Posterior vena cava (tissue), 2 donors: Measurements from ENCODE around the gene TRIM66. TPM values are rescaled to one million over a fixed set of nuclear protein-coding genes. Genes with fewer than 3 reads are reported as not detected.

Experiments
- DNase-seq: peaks from one replicate; pipeline ENCODE4 v3.0.0-alpha.2; 2020; ENCODE audit warnings: low spot score
- intact Hi-C, 2 donors: fragments of 100-400 bp; cut with DNase I; formaldehyde crosslinking; loops; one replicate each; pipeline versions ENCODE4 v1.14.1 to v1.14.2; 2022 to 2023
- total RNA-seq, 2 donors: library from RNA; stranded (reverse); fragmentation: NEBNext Ultra II Directional; extraction: Animal tissue kit (Norgen Biotek cat#: 25700); gene quantifications; one replicate each; pipeline ENCODE4 v1.2.1, GENCODE V29; 2021
- donor health status: DM: yes; HTN: yes; CAD: no.
- donor health status: DM: yes; HTN: yes; CAD: no.

The TRIM66 gene
- total RNA-seq, 2 donors from 2014 or later = 5.9 to 13.4 TPM

DNA sequence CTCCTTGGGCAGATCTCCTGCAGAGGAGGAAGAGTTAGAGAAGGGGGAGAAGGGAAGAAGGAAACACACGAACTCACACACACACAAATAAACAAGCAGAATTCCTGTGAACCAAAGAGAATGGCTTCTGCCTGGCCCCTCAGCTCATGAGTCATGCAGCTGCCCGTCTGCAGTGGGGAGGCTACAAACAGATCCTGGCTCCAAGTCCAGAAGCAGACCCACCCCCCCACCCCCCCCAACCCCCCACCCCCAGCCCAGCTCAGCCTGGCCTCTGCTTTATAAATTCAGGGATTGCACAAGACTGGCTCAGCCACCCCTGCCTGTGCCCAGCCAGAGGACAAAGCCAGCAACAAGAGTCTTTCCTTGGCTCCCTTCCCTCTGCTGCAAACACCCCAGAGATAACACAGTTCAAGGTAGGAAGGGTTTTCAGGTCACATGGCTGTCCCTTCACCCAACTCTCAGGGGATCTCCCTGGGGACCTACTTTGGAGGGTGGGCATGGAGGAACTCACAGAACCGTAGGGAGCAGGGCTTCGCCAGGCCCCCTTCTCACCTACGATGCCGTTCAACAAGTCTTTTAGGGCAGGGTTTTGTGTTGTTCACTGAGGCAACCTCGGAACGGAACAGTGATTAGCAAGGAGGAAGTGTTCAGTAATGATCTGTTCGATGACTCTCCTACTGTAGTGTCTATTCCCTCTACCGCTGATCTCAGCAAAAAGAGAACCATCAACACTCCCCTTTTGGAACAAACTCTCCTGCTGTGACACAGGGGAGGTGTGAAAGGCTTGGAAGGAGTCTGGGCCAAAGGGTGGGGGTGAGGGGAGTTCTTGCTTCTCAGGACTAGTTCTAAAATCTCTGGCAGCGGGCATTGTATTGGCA lies 35.6 kb upstream of the TRIM66 start:
- no peak for DNase-seq
- intact Hi-C loops = no loop called here

GRCh38 chr11:8717544-8717875 lies 35.0 kb upstream of the TRIM66 start:
- no peak for DNase-seq
- intact Hi-C loops = no loop called here

- DNase-seq = no peak
- intact Hi-C loops = no loop called here
Measured at GRCh38 chr11:8715501-8715900, 33.0 kb upstream of the TRIM66 start.

DNA sequence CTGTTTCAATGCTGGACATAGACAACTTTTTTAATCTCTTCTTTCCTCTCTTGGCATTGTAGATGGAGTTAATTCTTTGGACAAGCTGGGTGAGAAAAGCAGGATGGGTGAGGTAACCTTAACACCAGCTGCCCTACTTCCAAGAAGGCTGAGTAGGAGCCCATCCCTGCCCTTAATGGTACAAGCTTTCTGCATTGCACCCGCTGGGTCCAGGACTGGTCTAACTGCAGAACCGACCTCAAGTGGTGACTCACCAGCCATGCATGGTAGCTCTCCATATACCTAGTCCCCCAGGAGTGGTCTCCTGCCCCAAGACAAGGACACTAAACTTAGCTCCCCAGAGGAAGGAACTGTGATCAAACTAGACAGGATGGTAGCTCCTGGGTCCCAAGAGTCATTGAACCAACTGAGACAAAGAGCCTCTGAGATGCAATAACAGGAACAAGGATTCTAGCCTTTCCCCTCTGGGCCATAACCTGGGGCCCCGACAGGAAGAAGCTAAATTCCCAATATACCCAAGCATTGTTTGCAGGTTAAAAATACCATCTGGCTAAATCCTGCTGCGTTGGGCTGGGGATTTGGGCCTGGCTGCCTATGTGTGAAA lies 32.3 kb upstream of the TRIM66 start:
- intact Hi-C loops = no loop called here
- no peak for DNase-seq

DNA sequence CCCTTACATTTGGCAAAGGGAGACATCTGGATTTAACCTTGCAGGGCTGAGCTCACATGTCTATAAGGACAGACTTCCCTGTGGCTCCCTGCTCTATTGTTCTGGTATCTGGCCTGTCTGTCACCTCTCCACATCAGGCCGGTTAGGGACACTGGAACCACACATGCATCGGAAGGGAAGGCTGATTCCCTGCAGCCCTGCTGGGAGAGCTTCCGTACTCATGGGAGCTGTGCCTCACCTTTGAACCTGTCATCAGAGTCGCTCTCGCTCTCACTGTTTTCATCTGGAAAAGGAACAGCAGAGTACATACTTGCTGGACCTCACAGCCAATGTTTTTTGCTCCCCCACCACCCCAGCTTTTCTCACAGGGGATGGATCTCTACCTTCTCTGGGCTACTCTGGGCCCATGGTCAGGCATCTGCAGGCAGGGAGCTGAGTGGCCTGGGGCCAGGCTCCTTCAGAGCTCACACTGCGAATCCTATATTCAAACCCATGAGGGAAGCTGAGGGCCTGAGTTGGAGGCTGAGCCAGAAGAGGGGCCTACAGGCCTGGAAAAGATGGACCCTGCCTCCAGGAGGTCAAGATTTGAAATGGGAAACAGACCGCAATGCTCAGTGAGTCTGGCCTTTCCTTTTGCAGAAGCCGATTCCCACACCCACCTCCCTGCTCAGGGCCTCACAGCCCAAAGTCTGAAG lies 31.4 kb upstream of the TRIM66 start:
- DNase-seq = no peak
- intact Hi-C loops = no loop called here

GRCh38 chr11:8712506-8712905 lies 30.0 kb upstream of the TRIM66 start:
- DNase-seq = no peak
- intact Hi-C loops = no loop called here

GRCh38 chr11:8711895-8712442 lies 29.5 kb upstream of the TRIM66 start:
- intact Hi-C loops = no loop called here
- no peak for DNase-seq

- DNase-seq = no peak
- intact Hi-C loops = loop anchor here in 1 of 2 donors (5.0 kb wide), 1 partner anchor 58 kb away; no protein-coding TSS in a partner anchor
Measured at GRCh38 chr11:8709777-8710176, 27.3 kb upstream of the TRIM66 start.

- DNase-seq = peak; percentile 97
- intact Hi-C loops = loop anchor here in 1 of 2 donors (5.0 kb wide), 1 partner anchor 58 kb away; no protein-coding TSS in a partner anchor
Measured at GRCh38 chr11:8709002-8709672, 26.7 kb upstream of the TRIM66 start.

DNA sequence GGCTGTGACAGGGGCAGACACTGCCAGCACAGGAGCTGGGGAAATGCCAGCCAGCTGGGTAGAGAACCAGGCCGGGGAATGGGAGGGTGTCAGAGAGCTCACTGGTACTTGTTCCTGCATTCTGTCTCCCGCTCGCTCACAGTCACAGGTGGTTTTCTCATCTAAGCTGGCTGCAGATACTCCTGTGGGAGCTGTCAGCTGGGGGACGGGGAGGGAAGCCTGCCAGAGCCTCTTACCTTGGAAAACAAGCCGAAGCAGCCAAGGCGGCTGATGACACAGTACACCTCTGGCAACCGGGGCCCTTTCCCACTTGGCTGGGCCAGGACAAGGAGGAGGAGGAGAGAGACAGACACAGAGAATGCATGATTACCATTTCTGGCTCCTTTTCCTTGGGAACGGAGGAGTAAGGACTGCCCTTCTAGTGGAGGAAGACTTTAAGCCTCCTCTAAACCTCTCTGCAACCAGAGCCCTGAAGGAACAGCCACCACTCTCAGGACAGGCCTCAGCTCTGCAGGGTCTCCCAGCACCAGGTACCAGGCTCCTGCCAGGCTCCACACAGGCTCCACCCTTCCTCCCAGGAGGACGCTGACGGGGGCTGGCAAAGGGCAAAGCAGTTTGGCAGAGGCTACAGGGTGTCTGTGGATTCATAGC lies 25.2 kb upstream of the TRIM66 start:
- no peak for DNase-seq
- intact Hi-C loops = loop anchor here in 1 of 2 donors (5.0 kb wide), 1 partner anchor 60 kb away; no protein-coding TSS in a partner anchor

DNA sequence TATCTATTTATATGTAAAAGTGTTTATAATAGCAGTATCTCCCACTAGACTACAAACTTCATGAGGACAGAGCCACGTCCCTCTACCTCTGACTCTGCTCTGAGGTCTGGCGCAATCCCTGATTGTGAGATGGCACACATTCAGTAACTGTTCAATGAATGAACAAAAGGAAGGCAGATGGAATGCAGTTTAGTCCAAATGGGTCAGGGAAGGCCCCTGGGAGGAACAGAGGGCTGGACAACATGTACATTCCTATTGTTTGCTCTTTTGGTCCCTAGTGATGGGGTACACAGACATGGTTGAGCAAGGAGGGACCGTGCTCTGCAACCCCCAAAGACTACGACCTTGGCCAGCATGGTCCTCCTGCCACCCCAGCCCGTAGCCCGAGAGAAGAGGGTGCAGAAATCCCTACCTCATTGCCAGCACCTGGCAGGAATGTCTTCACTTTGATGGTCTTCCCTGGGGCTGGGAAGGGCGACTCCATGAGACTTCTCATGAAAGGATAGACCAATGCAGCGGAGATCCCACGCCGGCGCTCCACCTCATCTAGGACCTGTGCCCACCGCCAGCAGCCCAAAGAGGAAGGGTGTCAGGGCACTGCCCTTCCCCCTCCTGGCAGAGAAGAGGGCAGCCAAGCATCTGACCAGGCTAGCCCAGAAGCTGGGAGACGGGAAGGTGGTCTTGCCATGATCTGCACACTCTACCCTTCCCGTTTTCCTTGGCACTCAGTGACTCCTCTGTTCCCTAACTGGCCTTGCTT lies 24.4 kb upstream of the TRIM66 start:
- intact Hi-C loops = loop anchor here in 1 of 2 donors (5.0 kb wide), 1 partner anchor 60 kb away; no protein-coding TSS in a partner anchor
- DNase-seq = no peak

DNA sequence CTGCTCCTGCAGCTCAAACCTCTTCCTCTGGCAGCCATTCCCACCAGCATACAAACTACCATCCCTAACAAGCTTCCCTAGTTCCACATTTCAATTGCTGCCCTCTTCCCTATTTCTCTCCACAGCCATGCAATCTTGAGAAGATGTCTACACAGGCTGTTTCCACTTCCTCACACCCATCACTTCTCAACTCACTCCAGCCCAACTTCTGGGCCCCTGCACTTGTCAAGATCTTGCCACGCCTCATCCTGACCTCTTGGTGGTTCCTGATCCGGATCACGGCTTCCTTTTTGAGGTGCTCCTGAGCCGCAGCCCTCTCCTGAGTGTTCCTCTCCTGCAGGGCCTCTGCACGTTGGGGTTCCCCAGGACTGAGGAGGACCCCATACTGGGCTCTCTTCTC lies 22.7 kb upstream of the TRIM66 start:
- no peak for DNase-seq
- intact Hi-C loops = loop anchor here in 1 of 2 donors (5.0 kb wide), 1 partner anchor 62 kb away; no protein-coding TSS in a partner anchor

DNA sequence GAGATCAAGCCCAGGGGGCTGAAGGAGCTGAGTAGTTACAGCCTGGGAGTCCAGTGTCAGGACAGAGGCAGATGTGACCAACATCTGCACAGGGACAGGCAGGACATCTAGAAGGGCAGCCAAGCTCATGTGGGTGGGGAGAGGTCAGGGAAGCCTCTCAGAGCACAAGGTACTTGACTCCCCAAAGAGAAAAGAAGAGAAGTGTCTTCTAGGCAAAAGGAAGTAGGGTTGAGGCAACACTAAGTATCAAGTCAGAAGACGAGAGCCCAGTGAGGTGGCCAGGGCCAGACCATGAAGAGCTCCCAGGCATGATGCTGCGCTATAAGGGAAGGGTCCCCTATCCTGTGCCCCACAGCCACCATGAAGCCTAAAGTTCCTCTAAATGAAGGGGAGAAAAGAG lies 21.7 kb upstream of the TRIM66 start:
- intact Hi-C loops = loop anchor here in 1 of 2 donors (5.0 kb wide), 1 partner anchor 108 kb away; a partner anchor contains a TSS

GRCh38 chr11:8702598-8702915 lies 20.1 kb upstream of the TRIM66 start:
- peak; percentile 62 for DNase-seq
- intact Hi-C loops = loop anchor here in 1 of 2 donors (5.0 kb wide), 1 partner anchor 110 kb away; a partner anchor contains a TSS

More for the DNA sequence above, 21.7 kb upstream of the TRIM66 start:
- no peak for DNase-seq

GRCh38 chr11:8701891-8702597 lies 19.6 kb upstream of the TRIM66 start:
- peak; percentile 56 for DNase-seq
- intact Hi-C loops = loop anchor here in 1 of 2 donors (5.0 kb wide), 1 partner anchor 110 kb away; a partner anchor contains a TSS

DNA sequence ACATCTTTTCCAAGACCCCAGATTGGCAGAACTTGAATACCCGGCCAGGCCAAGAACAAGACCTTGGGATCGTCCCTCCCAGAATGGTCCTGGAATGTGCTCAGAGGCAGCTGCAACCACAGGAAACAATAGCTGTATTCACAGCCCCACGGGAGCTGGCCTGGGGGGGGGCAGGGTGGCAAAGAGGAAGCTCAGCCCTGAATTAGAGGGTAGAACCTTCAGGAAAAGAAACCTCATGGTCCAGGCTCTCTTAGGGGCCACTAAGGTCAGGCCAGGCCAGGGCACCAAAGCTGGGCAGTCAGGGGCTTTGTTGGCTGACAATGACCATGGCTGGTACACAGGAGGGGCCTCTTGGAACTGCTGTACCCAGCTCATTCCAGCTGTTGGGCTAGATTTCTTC lies 17.4 kb upstream of the TRIM66 start:
- intact Hi-C loops = loop anchor here in 1 of 2 donors (5.0 kb wide), 1 partner anchor 112 kb away; a partner anchor contains a TSS
- peak; percentile 82 for DNase-seq

GRCh38 chr11:8698917-8699441 lies 16.5 kb upstream of the TRIM66 start:
- intact Hi-C loops = no loop called here
- DNase-seq = peak; percentile 62
